GM12878 (cell line): ENCODE measurements around the gene ZC3H15. TPM values are rescaled to one million over a fixed set of nuclear protein-coding genes. Genes with fewer than 3 reads are reported as not detected.
"Not testable (repeated sequence)": the region's sequence is repeated elsewhere in the genome, so short reads cannot be mapped to it uniquely, and the experiment has no call there.

Experiments
- ATAC-seq: fragments of 200-7000 bp; cut with Tn5 transposase; 3 replicates; pipeline ENCODE4 v1.9.1; 2020; ENCODE audit warnings: mild to moderate bottlenecking, moderate library complexity
- BruUV-seq: library from RNA; stranded (reverse); fragments of 400-500 nt; replicated peaks from 2 replicates; lab custom pipeline; 2021; lab: Mats Ljungman, UMichigan
- CTCF ChIA-PET: fragments of 300-600 bp; sonication (Branson Sonifier 250); formaldehyde crosslinking; extraction: SDS; loops from one replicate; lab custom pipeline; 2021; ENCODE audit warnings: inconsistent platforms; lab: Yijun Ruan, JAX
- POLR2A ChIA-PET: fragments of 350-600 bp; formaldehyde crosslinking; extraction: SDS; loops from one replicate; lab custom pipeline; 2021; ENCODE audit warnings: inconsistent platforms; lab: Charles Lee
- RAD21 ChIA-PET: fragments of 300-600 bp; sonication (Branson Sonifier 250); formaldehyde crosslinking; loops from one replicate; lab custom pipeline; 2023; ENCODE audit warnings: antibody characterized with exemption; ENCODE audit not compliant: unreplicated experiment; lab: Charles Lee
- SMC1A ChIA-PET: fragments of 300-600 bp; sonication (Branson Sonifier 250); formaldehyde crosslinking; loops from one replicate; lab custom pipeline; 2023; ENCODE audit not compliant: unreplicated experiment, uncharacterized antibody; lab: Charles Lee
- DNase-seq: peaks from one replicate; pipeline ENCODE4 v3.0.0-alpha.2; 2011; ENCODE audit warnings: low read depth, low spot score
- FAIRE-seq: peaks from 3 replicates; lab custom pipeline; 2011; peaks lifted over from hg19 to GRCh38; lab: Jason Lieb, UNC
- H2AFZ ChIP-seq: 2 replicates; pipeline ENCODE4 v1.6.0; 2011; ENCODE audit warnings: low read depth, low read length, control low read depth; ENCODE audit not compliant: control insufficient read depth
- H3K27ac ChIP-seq: 2 replicates; pipeline ENCODE4 v1.5.1; 2011; ENCODE audit warnings: control low read depth; ENCODE audit not compliant: control insufficient read depth, insufficient read depth
- H3K27me3 ChIP-seq, 2 experiments: replicated peaks in 1 of 2; 2 replicates each; pipeline versions ENCODE4 v1.6.0 to v1.6.1; 2011; ENCODE audit warnings: low read length in 1 of 2; ENCODE audit not compliant: control insufficient read depth in 2 of 2, insufficient read depth in 2 of 2
- H3K36me3 ChIP-seq, 2 experiments: 2 replicates each; pipeline ENCODE4 v1.5.1; 2011; ENCODE audit warnings: low read length in 1 of 2; ENCODE audit not compliant: control insufficient read depth in 2 of 2, insufficient read depth in 2 of 2
- H3K4me1 ChIP-seq: 2 replicates; pipeline ENCODE4 v1.6.1; 2011; ENCODE audit warnings: mild to moderate bottlenecking, low read length, moderate library complexity, mixed read lengths; ENCODE audit not compliant: control insufficient read depth, insufficient read depth
- H3K4me2 ChIP-seq: 2 replicates; pipeline ENCODE4 v1.6.0; 2011; ENCODE audit warnings: control low read depth; ENCODE audit not compliant: control insufficient read depth, insufficient read depth
- H3K4me3 ChIP-seq: fragments of 200-600 bp; sonication (generic); 2 replicates; pipeline ENCODE4 v1.5.1; 2016
- H3K79me2 ChIP-seq: 2 replicates; pipeline ENCODE4 v1.6.0; 2011; ENCODE audit warnings: low read length; ENCODE audit not compliant: control insufficient read depth, insufficient read depth
- H3K9ac ChIP-seq: 2 replicates; pipeline ENCODE4 v1.8.0; 2011; ENCODE audit warnings: low read length, control low read depth, mixed read lengths; ENCODE audit not compliant: control insufficient read depth, insufficient read depth
- H3K9me3 ChIP-seq: replicated peaks from 3 replicates; pipeline ENCODE4 v1.5.1; 2011; ENCODE audit warnings: mild to moderate bottlenecking, low read length; ENCODE audit not compliant: control insufficient read depth, insufficient read depth
- H4K20me1 ChIP-seq: 2 replicates; pipeline ENCODE4 v1.6.0; 2011; ENCODE audit not compliant: control insufficient read depth, insufficient read depth
- ATF7 ChIP-seq: fragments of 450-650 bp; IDR thresholded peaks from 2 replicates; pipeline ENCODE4 v1.6.1; 2016; ENCODE audit warnings: low read depth, mild to moderate bottlenecking
- IKZF1 ChIP-seq: fragments of 450-650 bp; conservative IDR thresholded peaks from 2 replicates; pipeline ENCODE4 v1.6.1; 2017; ENCODE audit warnings: antibody characterized with exemption, mild to moderate bottlenecking
- IKZF2 ChIP-seq, 2 experiments: fragments of 450-650 bp; IDR thresholded peaks; 2 replicates each; pipeline ENCODE4 v1.6.1; 2017; ENCODE audit warnings: mild to moderate bottlenecking in 2 of 2, moderate library complexity in 2 of 2
- MLLT1 ChIP-seq: fragments of 450-650 bp; IDR thresholded peaks from 2 replicates; pipeline ENCODE4 v1.6.1; 2016; ENCODE audit warnings: mild to moderate bottlenecking
- MTA2 ChIP-seq: fragments of 450-650 bp; IDR thresholded peaks from 2 replicates; pipeline ENCODE4 v1.6.1; 2016; ENCODE audit warnings: low read depth, mild to moderate bottlenecking, moderate library complexity
- NBN ChIP-seq: fragments of 450-650 bp; IDR thresholded peaks from 2 replicates; pipeline ENCODE4 v1.6.1; 2016
- NR2F1 ChIP-seq: fragments of 450-650 bp; conservative IDR thresholded peaks from 2 replicates; pipeline ENCODE4 v1.6.1; 2017; ENCODE audit warnings: mild to moderate bottlenecking
- POU2F2 ChIP-seq: IDR thresholded peaks from 3 replicates; pipeline ENCODE4 v1.6.1; 2011; ENCODE audit warnings: low read depth, mild to moderate bottlenecking, low read length, borderline replicate concordance
- RELB ChIP-seq: fragments of 450-650 bp; IDR thresholded peaks from 2 replicates; pipeline ENCODE4 v1.6.1; 2017; ENCODE audit warnings: low read depth, mild to moderate bottlenecking, moderate library complexity
- RUNX3 ChIP-seq: IDR thresholded peaks from 2 replicates; pipeline ENCODE4 v1.6.1; 2012; ENCODE audit warnings: low read length, inconsistent platforms
- ZBTB40 ChIP-seq: fragments of 450-650 bp; IDR thresholded peaks from 2 replicates; pipeline ENCODE4 v1.6.1; 2016; ENCODE audit warnings: mild to moderate bottlenecking, moderate library complexity, borderline replicate concordance
- WGBS: methylation state at CpG from one replicate; pipeline ENCODE4 v1.1.6; 2016; ENCODE audit warnings: low lambda C conversion rate; ENCODE audit not compliant: insufficient replicate concordance, insufficient coverage; ENCODE audit errors: missing lambda C conversion rate; 5-methylcytosine and 5-hydroxymethylcytosine counted together
- in situ Hi-C: fragments of 300-500 bp; cut with MboI; formaldehyde crosslinking; loops from 9 replicates; pipeline ENCODE4 v1.14.3; 2018; ENCODE audit warnings: mixed read lengths
- intact Hi-C: fragments of 100-400 bp; cut with micrococcal nuclease; formaldehyde crosslinking; loops from one replicate; pipeline ENCODE4 v1.14.2; 2022; ENCODE audit not compliant: unreplicated experiment
- polyA plus RNA-seq, 11 experiments: library from polyadenylated mRNA; depleted of rRNA in 4 of 11; unstranded in 6 of 11; stranded (reverse) in 5 of 11; fragments of >200 nt; fragmentation: Nextera tagmentation in 4 of 11; fragmentation: Illumina TruSeq in 1 of 11; extraction: Ambion mirVana in 4 of 11; extraction: Trizol in 1 of 11; gene quantifications; 1 replicate in 1 of 11; 2 replicates in 10 of 11; pipeline versions ENCODE4 v1.2.1 to v1.2.3, GENCODE V29; 2011 to 2016; ENCODE audit warnings: inconsistent platforms in 2 of 11, missing spikeins in 2 of 11, low read depth in 1 of 11
- total RNA-seq, 4 experiments: library from RNA; depleted of rRNA in 3 of 4; stranded (reverse); fragments of >200 nt in 3 of 4; fragmentation: Illumina TruSeq in 1 of 4; extraction: Trizol in 1 of 4; gene quantifications; 2 replicates each; pipeline versions ENCODE4 v1.2.1 to v1.2.3, GENCODE V29; 2013 to 2021

ZC3H15 gene
- total and polyA plus RNA-seq, 10 of the 15 experiments (the other 5 are each of a cell fraction or from before 2014, with no cell fraction given) = 51.5 to 152 (median 123) TPM

DNA sequence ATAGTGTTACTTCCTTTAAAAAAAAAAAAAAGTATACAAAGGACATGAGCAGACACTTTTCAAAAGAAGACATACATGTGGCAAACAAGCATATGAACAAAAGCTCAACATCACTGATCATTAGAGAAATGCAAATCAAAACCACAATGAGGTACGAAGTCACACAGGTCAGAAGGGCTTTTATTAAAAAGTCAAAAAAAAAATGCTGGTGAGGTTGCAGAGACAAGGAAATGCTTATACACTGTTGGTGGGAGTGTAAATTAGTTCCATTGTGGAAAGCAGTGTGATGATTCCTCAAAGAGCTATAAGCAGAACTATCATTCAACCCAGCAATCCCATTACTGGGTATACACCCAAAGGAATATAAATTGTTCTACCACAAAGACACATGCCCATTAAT lies 11.8 kb upstream of the ZC3H15 start:
- H3K4me3 ChIP-seq = not testable (repeated sequence)
- RAD21 ChIA-PET = interaction anchor here (0.7 to 1.2 kb wide), 2 partner anchors 8 to 11 kb away, joined by 3 read pairs; partner anchors contain the start of gene ZC3H15
- TF ChIP-seq IKZF2 (IDR thresholded peaks at IDR 0.05) = peak; percentile 16 to 37; a peak in 2 of 4 replicates
- TF ChIP-seq NBN = peak; percentile 61; the same call in 1 of the 2 replicates
- TF ChIP-seq RELB = 0 out of 2 replicates have a peak, but pooled peaks have one; percentile 23
- peak; percentile 79 for TF ChIP-seq MTA2
- peak; percentile 55; the same call in 1 of the 2 replicates for TF ChIP-seq ZBTB40
- peak; percentile 69; the same call in 2 of the 3 replicates for TF ChIP-seq POU2F2
- peak; percentile 32; the same call in 1 of the 2 replicates for TF ChIP-seq IKZF1
- TF ChIP-seq MLLT1 = peak; percentile 36; the same call in 1 of the 2 replicates
- TF ChIP-seq ATF7 = peak; percentile 76
- TF ChIP-seq RUNX3 = 0 out of 2 replicates have a peak, but pooled peaks have one; percentile 21
- TF ChIP-seq NR2F1 = peak; percentile 96
- TF ChIP-seq, all 136 proteins: peak for 11; not testable (repeated sequence) for 125
- POLR2A ChIA-PET = interaction anchor here (0.7 kb wide), 1 partner anchor 930 kb away, joined by 4 read pairs; no protein-coding TSS in a partner anchor
- H3K4me2 ChIP-seq, BruUV-seq, CTCF ChIA-PET, H3K4me1 ChIP-seq, H3K79me2 ChIP-seq, H3K27ac ChIP-seq, FAIRE-seq, H2AFZ ChIP-seq, DNase-seq, H3K9ac ChIP-seq, H3K9me3 ChIP-seq, H3K27me3 ChIP-seq, H3K36me3 ChIP-seq, intact Hi-C loops, SMC1A ChIA-PET, H4K20me1 ChIP-seq: not testable (repeated sequence)
- WGBS = 88% methylated on average over 1 of the region's 1 CpG
- in situ Hi-C loops = loop anchor here (25.0 kb wide), 1 partner anchor 837 kb away; no protein-coding TSS in a partner anchor
- ATAC-seq = peak; percentile 81
